ENCODE data around the gene PLP2.

DNA sequence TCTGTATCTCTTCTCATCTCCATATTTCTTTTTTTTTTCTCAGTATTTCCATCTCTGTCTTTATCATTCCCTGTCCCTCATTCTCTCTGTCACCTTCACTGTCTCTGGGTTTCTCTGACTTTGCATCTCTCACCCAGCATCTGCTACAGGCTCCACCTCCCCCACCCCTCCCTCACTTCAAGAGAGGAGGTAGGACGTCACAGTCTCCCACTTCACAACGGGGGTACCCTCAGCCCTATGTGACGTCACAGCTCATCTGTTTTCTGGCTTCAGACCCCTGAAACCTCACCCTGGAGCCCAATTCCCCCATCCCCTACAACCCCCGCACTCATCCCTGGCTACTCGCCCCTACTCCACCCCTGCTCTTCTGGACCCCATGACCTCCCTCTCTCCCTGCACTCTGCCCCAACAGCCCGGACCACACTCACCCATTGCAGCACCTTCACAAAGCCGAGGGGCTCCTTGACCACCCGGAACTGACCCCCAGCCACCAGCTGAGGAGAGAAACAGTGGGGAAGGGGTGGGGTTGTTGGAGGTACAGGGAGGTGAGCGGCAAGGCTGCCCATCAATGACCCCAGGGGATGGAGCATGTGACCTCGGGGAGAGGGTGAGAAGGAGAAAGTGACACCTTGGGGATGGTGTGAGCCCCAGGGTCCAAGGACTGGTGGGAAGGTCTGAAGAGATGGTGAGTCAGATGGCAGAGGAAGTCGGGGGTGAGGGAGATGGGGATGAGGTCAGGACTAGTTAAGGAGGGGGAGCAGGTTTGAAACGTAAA lies 27.0 kb downstream of the PLP2 start:
- TF ChIP-seq, protein P1, sequence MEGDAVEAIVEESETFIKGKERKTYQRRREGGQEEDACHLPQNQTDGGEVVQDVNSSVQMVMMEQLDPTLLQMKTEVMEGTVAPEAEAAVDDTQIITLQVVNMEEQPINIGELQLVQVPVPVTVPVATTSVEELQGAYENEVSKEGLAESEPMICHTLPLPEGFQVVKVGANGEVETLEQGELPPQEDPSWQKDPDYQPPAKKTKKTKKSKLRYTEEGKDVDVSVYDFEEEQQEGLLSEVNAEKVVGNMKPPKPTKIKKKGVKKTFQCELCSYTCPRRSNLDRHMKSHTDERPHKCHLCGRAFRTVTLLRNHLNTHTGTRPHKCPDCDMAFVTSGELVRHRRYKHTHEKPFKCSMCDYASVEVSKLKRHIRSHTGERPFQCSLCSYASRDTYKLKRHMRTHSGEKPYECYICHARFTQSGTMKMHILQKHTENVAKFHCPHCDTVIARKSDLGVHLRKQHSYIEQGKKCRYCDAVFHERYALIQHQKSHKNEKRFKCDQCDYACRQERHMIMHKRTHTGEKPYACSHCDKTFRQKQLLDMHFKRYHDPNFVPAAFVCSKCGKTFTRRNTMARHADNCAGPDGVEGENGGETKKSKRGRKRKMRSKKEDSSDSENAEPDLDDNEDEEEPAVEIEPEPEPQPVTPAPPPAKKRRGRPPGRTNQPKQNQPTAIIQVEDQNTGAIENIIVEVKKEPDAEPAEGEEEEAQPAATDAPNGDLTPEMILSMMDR (conservative IDR thresholded peaks at IDR 0.05; ENCODE audit: low read depth, low read length) = no peak
- TF ChIP-seq RFX5 (IDR thresholded peaks at IDR 0.05; ENCODE audit: low read depth, low read length) (no peak), POLR2A (IDR thresholded peaks at IDR 0.05; ENCODE audit: low read depth, low read length) (no peak), RAD21 (IDR thresholded peaks at IDR 0.05; ENCODE audit: low read length) (no peak), BHLHE40 (IDR thresholded peaks at IDR 0.05; ENCODE audit: low read depth, low read length) (no peak), RCOR1 (IDR thresholded peaks at IDR 0.05; ENCODE audit: insufficient replicate concordance, low read length) (no peak), MXI1 (IDR thresholded peaks at IDR 0.05; ENCODE audit: borderline replicate concordance, low read depth, low read length) (no peak), MAZ (IDR thresholded peaks at IDR 0.05; ENCODE audit: borderline replicate concordance, low read depth, low read length) (no peak), FOS (IDR thresholded peaks at IDR 0.05; ENCODE audit: low read depth, low read length) (no peak)
- TF ChIP-seq, protein P2, sequence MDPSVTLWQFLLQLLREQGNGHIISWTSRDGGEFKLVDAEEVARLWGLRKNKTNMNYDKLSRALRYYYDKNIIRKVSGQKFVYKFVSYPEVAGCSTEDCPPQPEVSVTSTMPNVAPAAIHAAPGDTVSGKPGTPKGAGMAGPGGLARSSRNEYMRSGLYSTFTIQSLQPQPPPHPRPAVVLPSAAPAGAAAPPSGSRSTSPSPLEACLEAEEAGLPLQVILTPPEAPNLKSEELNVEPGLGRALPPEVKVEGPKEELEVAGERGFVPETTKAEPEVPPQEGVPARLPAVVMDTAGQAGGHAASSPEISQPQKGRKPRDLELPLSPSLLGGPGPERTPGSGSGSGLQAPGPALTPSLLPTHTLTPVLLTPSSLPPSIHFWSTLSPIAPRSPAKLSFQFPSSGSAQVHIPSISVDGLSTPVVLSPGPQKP (IDR thresholded peaks at IDR 0.05; ENCODE audit: borderline replicate concordance, low read depth, low read length) = no peak

All from IMR-90 (cell line).